ENCODE results near the gene TOMM40L.
A peak's percentile ranks its signal among the peaks of the same experiment; 100 is the strongest.

DNA sequence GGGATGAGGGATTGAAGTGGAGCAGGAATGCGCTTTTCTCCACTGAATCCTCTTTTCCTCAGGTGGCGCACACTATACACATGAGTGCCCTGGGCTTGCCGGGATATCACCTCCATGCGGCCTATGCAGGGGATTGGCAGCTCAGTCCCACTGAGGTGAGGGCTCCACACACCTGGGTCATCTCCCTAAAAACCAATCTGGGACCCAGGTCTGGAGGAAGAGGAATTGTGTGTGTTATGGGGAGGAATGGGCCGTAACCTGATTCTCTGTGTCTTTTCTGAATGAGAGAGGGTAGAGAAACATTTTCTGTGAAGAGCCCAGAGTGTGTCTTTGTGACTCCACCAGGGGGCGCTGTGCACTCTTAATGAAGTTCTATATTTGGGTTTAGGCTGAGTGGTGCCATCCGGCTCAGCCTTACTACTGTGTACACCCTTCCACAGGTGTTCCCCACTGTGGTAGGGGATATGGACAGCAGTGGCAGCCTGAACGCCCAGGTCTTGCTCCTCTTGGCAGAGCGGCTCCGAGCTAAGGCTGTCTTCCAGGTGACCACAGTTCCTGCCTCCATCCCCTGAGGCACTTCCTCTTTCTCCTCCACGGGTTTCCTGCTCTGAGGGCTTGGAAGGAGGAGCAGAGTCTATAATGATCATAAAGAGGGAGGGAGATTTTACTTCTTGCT is 1.5 kb downstream of the TOMM40L start:
- TF ChIP-seq, protein P1, sequence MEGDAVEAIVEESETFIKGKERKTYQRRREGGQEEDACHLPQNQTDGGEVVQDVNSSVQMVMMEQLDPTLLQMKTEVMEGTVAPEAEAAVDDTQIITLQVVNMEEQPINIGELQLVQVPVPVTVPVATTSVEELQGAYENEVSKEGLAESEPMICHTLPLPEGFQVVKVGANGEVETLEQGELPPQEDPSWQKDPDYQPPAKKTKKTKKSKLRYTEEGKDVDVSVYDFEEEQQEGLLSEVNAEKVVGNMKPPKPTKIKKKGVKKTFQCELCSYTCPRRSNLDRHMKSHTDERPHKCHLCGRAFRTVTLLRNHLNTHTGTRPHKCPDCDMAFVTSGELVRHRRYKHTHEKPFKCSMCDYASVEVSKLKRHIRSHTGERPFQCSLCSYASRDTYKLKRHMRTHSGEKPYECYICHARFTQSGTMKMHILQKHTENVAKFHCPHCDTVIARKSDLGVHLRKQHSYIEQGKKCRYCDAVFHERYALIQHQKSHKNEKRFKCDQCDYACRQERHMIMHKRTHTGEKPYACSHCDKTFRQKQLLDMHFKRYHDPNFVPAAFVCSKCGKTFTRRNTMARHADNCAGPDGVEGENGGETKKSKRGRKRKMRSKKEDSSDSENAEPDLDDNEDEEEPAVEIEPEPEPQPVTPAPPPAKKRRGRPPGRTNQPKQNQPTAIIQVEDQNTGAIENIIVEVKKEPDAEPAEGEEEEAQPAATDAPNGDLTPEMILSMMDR (IDR thresholded peaks at IDR 0.05) = peak; percentile 88 to 95 (median 92)
- no peak for TF ChIP-seq EP300 (IDR thresholded peaks at IDR 0.05)

Measured in gastroesophageal sphincter (tissue), 3 donors.